Measurements from ENCODE around the gene KCNJ15. TPM values are rescaled to one million over a fixed set of nuclear protein-coding genes. Genes with fewer than 3 reads are reported as not detected.

Gene KCNJ15
- total and polyA plus RNA-seq, 2 of the 4 experiments (the other 2 are of a cell fraction) = under 0.01 to 0.07 TPM

DNA sequence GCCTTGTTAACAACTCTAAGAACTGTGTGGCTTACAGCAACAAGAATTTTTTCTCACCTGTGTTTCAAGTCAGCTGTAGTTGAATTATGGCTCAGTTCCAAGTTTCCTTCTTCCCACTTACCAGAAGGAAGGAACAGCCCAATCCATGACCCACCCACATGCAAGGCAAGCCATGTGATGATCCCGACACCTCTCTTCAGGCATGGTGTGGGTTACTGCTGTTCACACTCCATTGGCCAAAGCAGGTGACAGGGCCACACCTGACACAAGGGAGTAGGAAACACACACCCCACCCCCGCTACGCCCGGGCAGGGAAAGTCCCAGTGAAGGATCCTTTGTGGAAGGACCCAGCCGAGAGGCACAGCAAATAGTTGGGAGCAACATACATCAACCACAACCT, 36.3 kb downstream of the KCNJ15 start:
- CTCF ChIA-PET = interaction anchor here (1.9 kb wide), 1 partner anchor 13 kb away, joined by 4 read pairs; no protein-coding TSS in a partner anchor

More for the DNA sequence above, 36.3 kb downstream of the KCNJ15 start:
- intact Hi-C loops (cut with micrococcal nuclease) = no loop called here
- WGBS, 2 experiments (ENCODE audit: extremely low coverage in 2 of 2, insufficient read length in 1 of 2) = 100% methylated on average over 1 of the region's 5 CpGs; no CpG with 5 or more reads in 1 of the 2 experiments
- no peaks in the 10 kb centered on the region for H3K9me3 ChIP-seq (ENCODE audit: control insufficient read depth, insufficient read depth, low read length)
- in situ Hi-C loops (cut with MboI; ENCODE audit: low sequenced_read_pairs) = no loop called here
- H2BK5ac ChIP-seq (ENCODE audit: low read depth, low read length, poor library complexity, severe bottlenecking) = no peak overlapping the region
- peak overlapping the region; percentile 69 for H3K4ac ChIP-seq (ENCODE audit: low read depth, low read length)
- peak overlapping the region; percentile 80 for H2BK120ac ChIP-seq (ENCODE audit: low read depth, low read length)
- H2BK15ac ChIP-seq (ENCODE audit: low read depth, low read length) = peak overlapping the region; percentile 95
- H3K18ac ChIP-seq (ENCODE audit: low read depth, low read length) = peak overlapping the region; percentile 46; the same call in 1 of the 2 replicates
- peak overlapping the region; percentile 77 for H2BK20ac ChIP-seq (ENCODE audit: low read depth, low read length)
- no peaks in the 10 kb centered on the region for H4K20me1 ChIP-seq (ENCODE audit: insufficient read depth, low read length)
- H3K4me2 ChIP-seq (ENCODE audit: low read depth, low read length) = no peak overlapping the region
- H3K36me3 ChIP-seq (ENCODE audit: control insufficient read depth, insufficient read depth, low read length) = no peaks in the 10 kb centered on the region
- H3K9ac ChIP-seq (ENCODE audit: low read depth, low read length) = no peak overlapping the region
- BruUV-seq (replicated peaks) = no TSS peak
- TF ChIP-seq RCOR1 (IDR thresholded peaks at IDR 0.05; ENCODE audit: insufficient replicate concordance, low read length) (no peak), BHLHE40 (IDR thresholded peaks at IDR 0.05; ENCODE audit: low read depth, low read length) (no peak), CHD1 (IDR thresholded peaks at IDR 0.05; ENCODE audit: low read depth, low read length) (no peak), CEBPB (IDR thresholded peaks at IDR 0.05; ENCODE audit: low read depth, low read length) (no peak), RAD21 (IDR thresholded peaks at IDR 0.05; ENCODE audit: low read length) (no peak), RFX5 (IDR thresholded peaks at IDR 0.05; ENCODE audit: low read depth, low read length) (no peak), MAFK (IDR thresholded peaks at IDR 0.05; ENCODE audit: low read depth, low read length) (no peak), MAZ (IDR thresholded peaks at IDR 0.05; ENCODE audit: borderline replicate concordance, low read depth, low read length) (no peak), FOS (IDR thresholded peaks at IDR 0.05; ENCODE audit: low read depth, low read length) (no peak), NFE2L2 (IDR thresholded peaks at IDR 0.05; ENCODE audit: low read depth, low read length) (no peak), MXI1 (IDR thresholded peaks at IDR 0.05; ENCODE audit: borderline replicate concordance, low read depth, low read length) (no peak), POLR2A (IDR thresholded peaks at IDR 0.05; ENCODE audit: low read depth, low read length) (no peak)
- TF ChIP-seq, protein P1, sequence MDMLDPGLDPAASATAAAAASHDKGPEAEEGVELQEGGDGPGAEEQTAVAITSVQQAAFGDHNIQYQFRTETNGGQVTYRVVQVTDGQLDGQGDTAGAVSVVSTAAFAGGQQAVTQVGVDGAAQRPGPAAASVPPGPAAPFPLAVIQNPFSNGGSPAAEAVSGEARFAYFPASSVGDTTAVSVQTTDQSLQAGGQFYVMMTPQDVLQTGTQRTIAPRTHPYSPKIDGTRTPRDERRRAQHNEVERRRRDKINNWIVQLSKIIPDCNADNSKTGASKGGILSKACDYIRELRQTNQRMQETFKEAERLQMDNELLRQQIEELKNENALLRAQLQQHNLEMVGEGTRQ (IDR thresholded peaks at IDR 0.05; ENCODE audit: low read depth, low read length) = no peak
- TF ChIP-seq, protein P2, sequence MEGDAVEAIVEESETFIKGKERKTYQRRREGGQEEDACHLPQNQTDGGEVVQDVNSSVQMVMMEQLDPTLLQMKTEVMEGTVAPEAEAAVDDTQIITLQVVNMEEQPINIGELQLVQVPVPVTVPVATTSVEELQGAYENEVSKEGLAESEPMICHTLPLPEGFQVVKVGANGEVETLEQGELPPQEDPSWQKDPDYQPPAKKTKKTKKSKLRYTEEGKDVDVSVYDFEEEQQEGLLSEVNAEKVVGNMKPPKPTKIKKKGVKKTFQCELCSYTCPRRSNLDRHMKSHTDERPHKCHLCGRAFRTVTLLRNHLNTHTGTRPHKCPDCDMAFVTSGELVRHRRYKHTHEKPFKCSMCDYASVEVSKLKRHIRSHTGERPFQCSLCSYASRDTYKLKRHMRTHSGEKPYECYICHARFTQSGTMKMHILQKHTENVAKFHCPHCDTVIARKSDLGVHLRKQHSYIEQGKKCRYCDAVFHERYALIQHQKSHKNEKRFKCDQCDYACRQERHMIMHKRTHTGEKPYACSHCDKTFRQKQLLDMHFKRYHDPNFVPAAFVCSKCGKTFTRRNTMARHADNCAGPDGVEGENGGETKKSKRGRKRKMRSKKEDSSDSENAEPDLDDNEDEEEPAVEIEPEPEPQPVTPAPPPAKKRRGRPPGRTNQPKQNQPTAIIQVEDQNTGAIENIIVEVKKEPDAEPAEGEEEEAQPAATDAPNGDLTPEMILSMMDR (conservative IDR thresholded peaks at IDR 0.05; ENCODE audit: low read depth, low read length) = no peak
- TF ChIP-seq, protein P3, sequence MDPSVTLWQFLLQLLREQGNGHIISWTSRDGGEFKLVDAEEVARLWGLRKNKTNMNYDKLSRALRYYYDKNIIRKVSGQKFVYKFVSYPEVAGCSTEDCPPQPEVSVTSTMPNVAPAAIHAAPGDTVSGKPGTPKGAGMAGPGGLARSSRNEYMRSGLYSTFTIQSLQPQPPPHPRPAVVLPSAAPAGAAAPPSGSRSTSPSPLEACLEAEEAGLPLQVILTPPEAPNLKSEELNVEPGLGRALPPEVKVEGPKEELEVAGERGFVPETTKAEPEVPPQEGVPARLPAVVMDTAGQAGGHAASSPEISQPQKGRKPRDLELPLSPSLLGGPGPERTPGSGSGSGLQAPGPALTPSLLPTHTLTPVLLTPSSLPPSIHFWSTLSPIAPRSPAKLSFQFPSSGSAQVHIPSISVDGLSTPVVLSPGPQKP (IDR thresholded peaks at IDR 0.05; ENCODE audit: borderline replicate concordance, low read depth, low read length) = no peak
- H3K56ac ChIP-seq (ENCODE audit: extremely low read depth, insufficient read depth, low read length) = no peak overlapping the region
- H3K4me1 ChIP-seq (ENCODE audit: control insufficient read depth, insufficient read depth, low read length) = peaks cover 20% of the 10 kb centered on the region
- H2AK5ac ChIP-seq (ENCODE audit: low read depth, low read length) = peak overlapping the region; percentile 98
- DNase-seq = no peak
- H3K27me3 ChIP-seq (ENCODE audit: control insufficient read depth, insufficient read depth, low read length) = no peaks in the 10 kb centered on the region; the same call in 1 of the 2 replicates
- dilution Hi-C loops (cut with HindIII; ENCODE audit: low sequenced_read_pairs, unreplicated experiment) = no loop called here
- H2AK9ac ChIP-seq (replicated peaks; ENCODE audit: low read depth, low read length, poor library complexity) = no peak overlapping the region
- H3K79me1 ChIP-seq (ENCODE audit: low read depth in 1 of 2, low read length in 2 of 2) = no peaks in the 10 kb centered on the region
- H3K9me1 ChIP-seq (ENCODE audit: insufficient read depth, low read length) = peaks cover 22% of the 10 kb centered on the region
- peak overlapping the region; percentile 13 to 67; a peak in 2 of 4 replicates for H4K8ac ChIP-seq (ENCODE audit: low read depth in 2 of 2, low read length in 2 of 2)
- no peak overlapping the region for H3K4me3 ChIP-seq (ENCODE audit: insufficient read depth, low read depth, low read length)
- peak overlapping the region; percentile 9; the same call in 1 of the 2 replicates for H4K5ac ChIP-seq (ENCODE audit: low read depth, low read length)
- no peak overlapping the region; the same call in 1 of the 2 replicates for H3K23ac ChIP-seq (ENCODE audit: low read depth, low read length)
- H4K91ac ChIP-seq (ENCODE audit: insufficient read depth, low read depth, low read length) = peak overlapping the region; percentile 88
- 0 out of 2 replicates have a peak overlapping the region, but pooled peaks have one; percentile 17 for H3K14ac ChIP-seq (replicated peaks; ENCODE audit: low read depth, low read length)
- peak overlapping the region; percentile 66 for H2AFZ ChIP-seq (replicated peaks; ENCODE audit: low read length, poor library complexity)
- peak overlapping the region; percentile 10; the same call in 1 of the 2 replicates for H3K27ac ChIP-seq (ENCODE audit: insufficient read depth, low read length)
- POLR2A ChIA-PET (ENCODE audit: unreplicated experiment) = no interaction called here
- ATAC-seq (ENCODE audit: low read depth) = no peak

All from IMR-90 (cell line).